Cardiac muscle cell (in vitro differentiated cells and primary cell): ENCODE data around the gene PIK3C3. TPM values are rescaled to one million over a fixed set of nuclear protein-coding genes. Genes with fewer than 3 reads are reported as not detected.

Experiments used
- DNase-seq, 2 donors: peaks; one replicate each; pipeline versions ENCODE4 v3.0.0 to v3.0.0-alpha.2; 2010 to 2017; ENCODE audit warnings: low read depth in 1 of 2, low spot score in 1 of 2
- H3K27ac ChIP-seq: fragments of 200-600 bp; sonication (generic); 2 replicates; pipeline ENCODE4 v1.5.1; 2016
- H3K27me3 ChIP-seq: fragments of 200-600 bp; sonication (generic); 2 replicates; pipeline ENCODE4 v1.6.0; 2016; ENCODE audit warnings: control low read depth
- H3K36me3 ChIP-seq: fragments of 200-600 bp; sonication (generic); 2 replicates; pipeline ENCODE4 v1.5.1; 2016; ENCODE audit warnings: control low read depth
- H3K4me1 ChIP-seq: fragments of 200-600 bp; sonication (generic); 2 replicates; pipeline ENCODE4 v1.8.1; 2017; ENCODE audit warnings: low read depth, mild to moderate bottlenecking, mixed run types
- H3K4me3 ChIP-seq: fragments of 200-600 bp; sonication (generic); 2 replicates; pipeline ENCODE4 v1.5.1; 2016; ENCODE audit warnings: mild to moderate bottlenecking
- H3K9me3 ChIP-seq: fragments of 200-600 bp; sonication (generic); 2 replicates; pipeline ENCODE4 v1.5.1; 2017; ENCODE audit warnings: low read depth, mild to moderate bottlenecking, control low read depth
- polyA plus RNA-seq: library from polyadenylated mRNA; unstranded; fragments of >200 nt; fragmentation: Nextera tagmentation; extraction: Ambion mirVana; gene quantifications from 2 replicates; pipeline ENCODE4 v1.2.1, GENCODE V29; 2016
- total RNA-seq: library from RNA; depleted of rRNA; stranded (reverse); fragments of >200 nt; gene quantifications from 2 replicates; pipeline ENCODE4 v1.2.3, GENCODE V29; 2016
- TF ChIP-seq, protein P1 (sequence below): IDR thresholded peaks from 2 replicates; pipeline ENCODE4 v1.5.1; 2012; ENCODE audit warnings: low read depth, mild to moderate bottlenecking, low read length

The PIK3C3 gene
- total and polyA plus RNA-seq, 2 experiments from 2014 or later: 29.6 to 36.8 TPM

DNA sequence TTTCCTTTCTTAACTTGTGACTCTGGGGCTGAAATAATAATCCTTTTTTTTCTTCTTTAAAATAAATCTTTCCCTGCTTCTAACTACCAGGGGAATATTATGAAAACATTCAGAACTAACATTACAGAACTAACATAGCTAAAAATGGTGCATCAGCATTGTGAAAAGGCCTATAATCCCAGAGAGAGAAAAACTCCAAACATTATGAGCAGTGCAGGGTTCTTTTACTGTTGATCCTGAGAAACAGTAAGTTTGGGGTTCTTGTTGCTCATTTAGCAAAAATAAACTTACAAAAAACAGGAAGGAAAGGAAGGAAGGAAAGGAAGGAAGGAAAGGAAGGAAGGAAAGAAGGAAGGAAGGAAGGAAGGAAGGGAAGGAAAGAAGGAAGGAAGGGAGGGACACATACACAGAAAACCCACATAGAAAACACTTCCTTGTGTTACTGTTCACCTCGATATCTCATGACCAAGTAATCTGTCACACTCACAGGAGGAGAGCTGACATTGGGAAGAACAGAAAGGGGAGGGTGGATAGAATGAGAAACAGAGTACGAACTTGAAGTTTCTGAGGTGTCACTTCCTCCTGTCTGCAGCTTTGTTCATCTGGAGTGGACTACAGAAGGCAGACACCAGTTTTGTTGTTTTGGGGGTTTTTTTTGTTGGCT lies 18.4 kb upstream of the PIK3C3 start:
- H3K4me3 ChIP-seq: no peak overlapping the region
- H3K9me3 ChIP-seq: no peaks in the 10 kb centered on the region
- no peaks in the 10 kb centered on the region for H3K4me1 ChIP-seq
- no peaks in the 10 kb centered on the region for H3K27me3 ChIP-seq
- TF ChIP-seq, protein P1, sequence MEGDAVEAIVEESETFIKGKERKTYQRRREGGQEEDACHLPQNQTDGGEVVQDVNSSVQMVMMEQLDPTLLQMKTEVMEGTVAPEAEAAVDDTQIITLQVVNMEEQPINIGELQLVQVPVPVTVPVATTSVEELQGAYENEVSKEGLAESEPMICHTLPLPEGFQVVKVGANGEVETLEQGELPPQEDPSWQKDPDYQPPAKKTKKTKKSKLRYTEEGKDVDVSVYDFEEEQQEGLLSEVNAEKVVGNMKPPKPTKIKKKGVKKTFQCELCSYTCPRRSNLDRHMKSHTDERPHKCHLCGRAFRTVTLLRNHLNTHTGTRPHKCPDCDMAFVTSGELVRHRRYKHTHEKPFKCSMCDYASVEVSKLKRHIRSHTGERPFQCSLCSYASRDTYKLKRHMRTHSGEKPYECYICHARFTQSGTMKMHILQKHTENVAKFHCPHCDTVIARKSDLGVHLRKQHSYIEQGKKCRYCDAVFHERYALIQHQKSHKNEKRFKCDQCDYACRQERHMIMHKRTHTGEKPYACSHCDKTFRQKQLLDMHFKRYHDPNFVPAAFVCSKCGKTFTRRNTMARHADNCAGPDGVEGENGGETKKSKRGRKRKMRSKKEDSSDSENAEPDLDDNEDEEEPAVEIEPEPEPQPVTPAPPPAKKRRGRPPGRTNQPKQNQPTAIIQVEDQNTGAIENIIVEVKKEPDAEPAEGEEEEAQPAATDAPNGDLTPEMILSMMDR: no peak
- DNase-seq: peak in 1 of 2 donors; percentile 36
- H3K27ac ChIP-seq: no peak overlapping the region
- no peaks in the 10 kb centered on the region for H3K36me3 ChIP-seq

DNA sequence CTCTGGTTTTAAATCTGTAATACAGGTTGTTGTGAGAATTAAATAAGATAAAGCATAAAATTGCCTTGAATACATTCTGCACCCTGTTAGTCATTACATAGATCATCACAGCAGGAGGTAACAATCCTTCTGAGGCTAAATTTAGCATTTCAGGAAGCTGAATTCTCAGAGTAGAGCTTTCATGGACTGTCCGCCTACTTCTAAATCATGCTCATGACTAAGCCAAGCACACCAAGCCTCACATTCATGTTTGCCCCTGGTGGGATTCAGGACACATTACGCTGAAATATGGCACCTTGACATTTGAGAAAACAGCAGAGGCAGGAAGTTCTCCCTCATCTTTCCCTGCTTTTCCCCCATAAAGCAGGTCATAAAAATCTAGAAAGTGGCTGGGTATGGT lies 16.6 kb upstream of the PIK3C3 start:
- no peaks in the 10 kb centered on the region for H3K27me3 ChIP-seq
- TF ChIP-seq, protein P1: peak; percentile 5
- H3K4me3 ChIP-seq: no peak overlapping the region
- peak in 1 of 2 donors; percentile 79 for DNase-seq
- no peaks in the 10 kb centered on the region for H3K9me3 ChIP-seq
- H3K36me3 ChIP-seq: no peaks in the 10 kb centered on the region
- H3K4me1 ChIP-seq: no peaks in the 10 kb centered on the region
- no peak overlapping the region for H3K27ac ChIP-seq

DNA sequence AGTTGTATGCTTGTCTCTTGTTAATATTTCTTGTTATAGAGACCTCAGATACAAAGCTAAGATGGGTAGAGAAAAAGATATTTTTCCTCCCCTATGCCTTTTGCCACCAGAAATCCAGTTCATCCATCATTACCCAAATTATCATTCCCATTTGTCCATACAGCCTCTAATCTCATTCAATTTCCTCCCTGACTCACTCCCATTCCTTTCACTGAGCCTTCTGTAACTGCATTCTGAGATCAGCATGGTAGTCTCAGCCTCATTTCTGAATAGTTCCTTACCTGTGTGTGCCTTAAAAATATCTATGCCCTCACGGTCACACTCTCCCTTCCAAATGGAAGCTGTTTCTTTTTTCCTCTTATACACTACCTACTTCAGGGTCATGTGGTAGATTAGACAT lies 15.7 kb upstream of the PIK3C3 start:
- Histone ChIP-seq H3K4me1 (no peaks in the 10 kb centered on the region), H3K27me3 (no peaks in the 10 kb centered on the region), H3K27ac (no peak overlapping the region), H3K9me3 (no peaks in the 10 kb centered on the region), H3K4me3 (no peak overlapping the region), H3K36me3 (no peaks in the 10 kb centered on the region)
- TF ChIP-seq, protein P1: no peak
- DNase-seq: peak in 1 of 2 donors; percentile 20

DNA sequence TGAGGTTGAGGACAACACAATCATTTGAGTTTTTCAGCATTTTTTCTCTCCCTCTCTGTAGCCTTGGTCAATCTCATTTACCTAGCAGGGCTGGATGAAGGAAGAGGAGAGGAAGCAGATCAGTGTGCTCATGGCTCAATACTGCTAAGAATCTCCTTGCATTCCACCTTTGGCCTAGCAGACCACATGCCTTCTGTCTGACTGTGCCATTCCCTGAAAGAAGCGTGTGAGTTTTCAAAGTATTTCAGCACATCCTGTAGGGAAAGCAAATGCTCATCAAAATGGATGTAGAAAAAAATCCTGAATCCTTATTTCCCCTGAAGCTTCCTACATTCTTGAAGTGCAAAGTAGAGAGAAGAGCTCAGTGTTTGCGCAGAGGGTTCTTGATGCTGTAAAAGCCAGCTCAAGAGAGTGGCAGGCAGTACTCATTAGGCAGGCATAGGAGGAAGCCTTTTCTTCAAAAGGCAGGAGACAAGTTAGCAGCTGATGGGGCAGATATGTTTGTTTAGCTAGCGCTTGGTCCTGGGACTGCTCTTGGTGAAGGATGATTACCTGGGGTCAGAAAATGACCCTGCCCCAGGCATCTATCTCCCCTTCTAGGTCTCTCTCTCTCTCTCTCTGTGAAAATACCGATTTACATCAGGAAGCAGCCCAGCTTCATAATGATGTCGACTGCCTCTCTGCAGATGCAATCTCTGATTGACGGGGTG lies 14.4 kb upstream of the PIK3C3 start:
- Histone ChIP-seq H3K27ac (peak overlapping the region; percentile 22), H3K4me1 (no peaks in the 10 kb centered on the region), H3K36me3 (no peaks in the 10 kb centered on the region), H3K4me3 (no peak overlapping the region), H3K9me3 (no peaks in the 10 kb centered on the region), H3K27me3 (no peaks in the 10 kb centered on the region)
- DNase-seq: peak; percentile 29 to 91
- TF ChIP-seq, protein P1: no peak

DNA sequence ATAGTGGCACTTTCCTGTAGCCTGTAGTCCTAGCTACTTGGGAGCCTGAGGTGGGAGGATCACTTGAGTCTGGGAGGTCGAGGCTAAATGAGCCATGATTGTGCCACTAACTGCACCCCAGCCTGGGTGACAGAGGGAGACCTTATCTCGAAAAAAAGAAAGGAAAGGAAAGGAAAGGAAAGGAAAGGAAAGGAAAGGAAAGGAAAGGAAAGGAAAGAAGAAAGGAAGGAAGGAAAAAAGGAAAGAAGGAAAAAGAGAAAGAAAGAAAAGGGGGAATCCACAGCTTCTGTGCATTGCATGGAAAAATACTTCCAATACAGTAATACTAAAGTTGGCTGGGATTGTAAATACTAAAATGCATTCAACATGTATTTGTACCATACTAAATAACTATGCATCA lies 12.8 kb upstream of the PIK3C3 start:
- TF ChIP-seq, protein P1: no peak
- no peak for DNase-seq
- H3K4me1 ChIP-seq: no peaks in the 10 kb centered on the region
- no peaks in the 10 kb centered on the region for H3K27me3 ChIP-seq
- no peaks in the 10 kb centered on the region for H3K9me3 ChIP-seq
- no peaks in the 10 kb centered on the region for H3K36me3 ChIP-seq
- H3K27ac ChIP-seq: no peak overlapping the region
- no peak overlapping the region for H3K4me3 ChIP-seq
